Glomerular endothelial cell (primary cell): ENCODE data around the gene ZNF575. TPM values are rescaled to one million over a fixed set of nuclear protein-coding genes. Genes with fewer than 3 reads are reported as not detected.
"Not testable (repeated sequence)": the region's sequence is repeated elsewhere in the genome, so short reads cannot be mapped to it uniquely, and the experiment has no call there.

ENCODE experiments used
- DNase-seq: peaks from one replicate; pipeline ENCODE4 v3.0.0-alpha.2; 2011; ENCODE audit warnings: low read depth, low spot score; ENCODE audit errors: extremely low read depth
- total RNA-seq: library from RNA; depleted of rRNA; stranded (reverse); fragments of >200 nt; gene quantifications from 2 replicates; pipeline ENCODE4 v1.2.3, GENCODE V29; 2015

ZNF575 gene
- total RNA-seq, 1 donor from 2014 or later, result not detected

- DNase-seq, result no peak
Observed at GRCh38 chr19:43541920-43542650, 9.1 kb downstream of the ZNF575 start.

GRCh38 chr19:43544077-43544476, 11.1 kb downstream of the ZNF575 start:
- no peak for DNase-seq

GRCh38 chr19:43545276-43545675, 12.3 kb downstream of the ZNF575 start:
- no peak for DNase-seq

- DNase-seq, result no peak
Observed at GRCh38 chr19:43545981-43546380, 13.0 kb downstream of the ZNF575 start.

- DNase-seq, result no peak
Observed at GRCh38 chr19:43546581-43546980, 13.6 kb downstream of the ZNF575 start.

- not testable (repeated sequence) for DNase-seq
Observed at GRCh38 chr19:43547926-43548325, 14.9 kb downstream of the ZNF575 start.

GRCh38 chr19:43548706-43549105, 15.7 kb downstream of the ZNF575 start:
- no peak for DNase-seq

GRCh38 chr19:43551399-43552197, 18.6 kb downstream of the ZNF575 start:
- DNase-seq, result no peak

- DNase-seq, result no peak
Observed at GRCh38 chr19:43552198-43552450, 19.1 kb downstream of the ZNF575 start.

- DNase-seq, result no peak
Observed at GRCh38 chr19:43552616-43553015, 19.6 kb downstream of the ZNF575 start.

GRCh38 chr19:43553656-43554055, 20.7 kb downstream of the ZNF575 start:
- no peak for DNase-seq

GRCh38 chr19:43554317-43554895, 21.4 kb downstream of the ZNF575 start:
- no peak for DNase-seq

GRCh38 chr19:43555185-43555770, 22.3 kb downstream of the ZNF575 start:
- peak; percentile 16 for DNase-seq

GRCh38 chr19:43560687-43561086, 27.7 kb downstream of the ZNF575 start:
- DNase-seq, result no peak

- DNase-seq, result no peak
Observed at GRCh38 chr19:43561139-43561970, 28.4 kb downstream of the ZNF575 start.

GRCh38 chr19:43562226-43562697, 29.3 kb downstream of the ZNF575 start:
- DNase-seq, result no peak

- DNase-seq, result no peak
Observed at GRCh38 chr19:43562698-43563241, 29.8 kb downstream of the ZNF575 start.

GRCh38 chr19:43563816-43564457, 30.9 kb downstream of the ZNF575 start:
- DNase-seq, result no peak

GRCh38 chr19:43564800-43565199, 31.8 kb downstream of the ZNF575 start:
- DNase-seq, result no peak

- DNase-seq, result no peak
Observed at GRCh38 chr19:43569657-43570056, 36.7 kb downstream of the ZNF575 start.
